Epithelial cell of proximal tubule (primary cell): ENCODE data around the gene CD70. TPM values are rescaled to one million over a fixed set of nuclear protein-coding genes. Genes with fewer than 3 reads are reported as not detected.
"Not testable (repeated sequence)": the region's sequence is repeated elsewhere in the genome, so short reads cannot be mapped to it uniquely, and the experiment has no call there.

ENCODE experiments used
- DNase-seq: peaks from one replicate; pipeline ENCODE4 v3.0.0-alpha.2; 2011; ENCODE audit warnings: low read depth
- H3K4me3 ChIP-seq: 2 replicates; pipeline ENCODE4 v1.5.1; 2011; ENCODE audit warnings: low read depth, mild to moderate bottlenecking, low read length
- total RNA-seq: library from RNA; depleted of rRNA; stranded (reverse); fragments of >200 nt; gene quantifications from 2 replicates; pipeline ENCODE4 v1.2.3, GENCODE V29; 2015
- TF ChIP-seq, protein P1 (sequence below): conservative IDR thresholded peaks from 2 replicates; pipeline ENCODE4 v1.5.1; 2012; ENCODE audit warnings: low read depth, mild to moderate bottlenecking, low read length

The CD70 gene
- total RNA-seq, 1 donor from 2014 or later = 6.8 TPM

DNA sequence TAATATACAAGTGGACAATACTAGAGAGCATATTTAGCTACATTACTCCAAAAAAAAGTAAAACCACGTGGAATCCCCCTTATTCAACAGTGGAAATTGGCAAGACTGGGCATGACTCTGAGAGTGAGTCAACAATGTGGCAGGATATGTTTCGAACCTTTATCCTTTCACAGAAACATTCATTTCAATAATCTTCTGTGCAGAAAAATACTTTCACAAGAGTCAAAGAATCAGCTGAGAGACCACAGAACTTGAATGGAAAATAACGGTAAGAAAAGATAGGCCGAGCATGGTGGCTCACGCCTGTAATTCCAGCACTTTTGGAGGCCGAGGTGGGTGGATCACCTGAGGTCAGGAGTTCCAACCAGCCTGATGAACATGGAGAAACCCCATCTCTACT lies 25.1 kb upstream of the CD70 start:
- no peak overlapping the region for H3K4me3 ChIP-seq
- TF ChIP-seq, protein P1, sequence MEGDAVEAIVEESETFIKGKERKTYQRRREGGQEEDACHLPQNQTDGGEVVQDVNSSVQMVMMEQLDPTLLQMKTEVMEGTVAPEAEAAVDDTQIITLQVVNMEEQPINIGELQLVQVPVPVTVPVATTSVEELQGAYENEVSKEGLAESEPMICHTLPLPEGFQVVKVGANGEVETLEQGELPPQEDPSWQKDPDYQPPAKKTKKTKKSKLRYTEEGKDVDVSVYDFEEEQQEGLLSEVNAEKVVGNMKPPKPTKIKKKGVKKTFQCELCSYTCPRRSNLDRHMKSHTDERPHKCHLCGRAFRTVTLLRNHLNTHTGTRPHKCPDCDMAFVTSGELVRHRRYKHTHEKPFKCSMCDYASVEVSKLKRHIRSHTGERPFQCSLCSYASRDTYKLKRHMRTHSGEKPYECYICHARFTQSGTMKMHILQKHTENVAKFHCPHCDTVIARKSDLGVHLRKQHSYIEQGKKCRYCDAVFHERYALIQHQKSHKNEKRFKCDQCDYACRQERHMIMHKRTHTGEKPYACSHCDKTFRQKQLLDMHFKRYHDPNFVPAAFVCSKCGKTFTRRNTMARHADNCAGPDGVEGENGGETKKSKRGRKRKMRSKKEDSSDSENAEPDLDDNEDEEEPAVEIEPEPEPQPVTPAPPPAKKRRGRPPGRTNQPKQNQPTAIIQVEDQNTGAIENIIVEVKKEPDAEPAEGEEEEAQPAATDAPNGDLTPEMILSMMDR = no peak
- no peak for DNase-seq

GRCh38 chr19:6613711-6614110 lies 22.8 kb upstream of the CD70 start:
- H3K4me3 ChIP-seq = no peak overlapping the region
- TF ChIP-seq, protein P1 = no peak
- DNase-seq = no peak

DNA sequence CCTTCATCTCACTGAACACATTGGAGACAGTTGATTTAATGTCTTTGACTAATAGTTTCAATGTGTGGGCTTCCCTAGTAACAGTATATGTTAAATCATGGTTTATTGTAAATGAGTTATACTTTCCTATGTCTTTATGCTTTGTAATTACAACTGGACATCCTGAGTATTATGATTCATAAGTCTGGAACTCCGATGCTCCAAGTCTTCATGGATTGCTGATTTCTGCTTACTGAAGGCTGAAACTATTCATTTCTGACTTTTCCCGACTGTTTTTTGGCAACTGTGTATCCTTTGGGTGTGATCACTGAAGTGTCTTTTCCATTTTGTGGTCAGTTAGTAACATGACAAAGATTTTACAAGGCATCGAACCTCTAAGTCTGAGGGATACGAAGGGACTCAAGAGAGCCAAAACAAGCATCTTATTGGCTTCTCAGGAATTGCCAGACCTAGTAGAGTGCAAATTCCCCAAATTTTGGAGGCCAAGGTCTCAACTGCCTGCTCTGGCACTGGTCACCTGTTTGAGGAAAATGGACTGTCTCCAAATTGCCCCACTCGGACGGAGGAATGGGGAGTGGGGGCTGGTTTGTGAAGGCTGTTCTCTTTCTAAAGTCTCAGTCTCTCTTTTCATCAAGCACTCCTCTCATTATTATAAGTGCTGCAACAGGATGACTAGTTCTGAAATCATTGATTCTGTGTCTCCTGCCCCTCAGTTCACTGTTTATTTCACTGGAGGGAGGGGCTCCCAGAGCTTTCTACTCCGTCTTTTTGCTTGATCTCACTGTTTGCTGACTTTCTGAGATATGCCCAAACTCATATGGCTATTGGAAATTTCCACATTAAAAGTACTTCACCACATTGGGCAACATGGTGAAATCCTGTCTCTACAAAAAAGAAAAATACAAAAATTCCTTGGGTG lies 20.2 kb upstream of the CD70 start:
- DNase-seq = peak; percentile 93
- H3K4me3 ChIP-seq = no peak overlapping the region
- TF ChIP-seq, protein P1 = no peak

DNA sequence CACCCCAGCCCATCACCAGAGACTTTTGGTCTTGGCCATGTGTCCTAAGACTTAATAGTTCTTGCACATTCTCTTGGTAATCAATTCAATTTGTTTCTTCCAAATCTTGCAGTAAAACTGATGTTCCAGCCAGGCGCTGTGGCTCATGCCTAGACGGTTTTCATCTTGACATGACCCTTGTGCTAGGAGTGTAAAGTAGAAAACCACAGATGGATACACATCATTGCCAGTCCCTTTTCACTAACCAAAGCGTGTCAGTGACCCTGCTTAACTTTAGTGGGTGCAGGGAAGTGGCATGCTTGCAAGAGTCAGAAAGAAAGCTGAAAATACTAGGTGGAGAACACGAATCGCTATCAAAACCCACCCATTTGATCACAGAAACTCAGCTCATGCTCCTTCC lies 18.0 kb upstream of the CD70 start:
- no peak for DNase-seq
- TF ChIP-seq, protein P1 = no peak

DNA sequence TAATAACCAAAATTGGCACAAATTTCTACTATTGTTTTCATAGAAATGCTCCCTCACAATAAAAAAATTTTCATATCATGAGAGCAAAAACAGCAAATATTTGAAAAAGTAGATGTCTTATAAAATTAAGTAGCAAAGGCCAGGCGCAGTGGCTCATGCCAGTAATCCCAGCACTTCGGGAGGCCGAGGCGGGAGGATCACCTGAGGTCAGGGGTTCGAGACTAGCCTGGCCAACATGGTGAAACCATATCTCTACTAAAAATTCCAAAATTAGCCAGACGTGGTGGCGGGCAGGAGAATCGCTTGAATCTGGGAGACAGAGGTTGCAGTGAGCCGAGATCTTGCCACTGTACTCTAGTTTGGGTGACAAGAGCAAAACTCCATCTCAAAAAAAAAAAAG lies 17.2 kb upstream of the CD70 start:
- DNase-seq, H3K4me3 ChIP-seq: not testable (repeated sequence)

More for the DNA sequence above, 18.0 kb upstream of the CD70 start:
- no peak overlapping the region for H3K4me3 ChIP-seq

DNA sequence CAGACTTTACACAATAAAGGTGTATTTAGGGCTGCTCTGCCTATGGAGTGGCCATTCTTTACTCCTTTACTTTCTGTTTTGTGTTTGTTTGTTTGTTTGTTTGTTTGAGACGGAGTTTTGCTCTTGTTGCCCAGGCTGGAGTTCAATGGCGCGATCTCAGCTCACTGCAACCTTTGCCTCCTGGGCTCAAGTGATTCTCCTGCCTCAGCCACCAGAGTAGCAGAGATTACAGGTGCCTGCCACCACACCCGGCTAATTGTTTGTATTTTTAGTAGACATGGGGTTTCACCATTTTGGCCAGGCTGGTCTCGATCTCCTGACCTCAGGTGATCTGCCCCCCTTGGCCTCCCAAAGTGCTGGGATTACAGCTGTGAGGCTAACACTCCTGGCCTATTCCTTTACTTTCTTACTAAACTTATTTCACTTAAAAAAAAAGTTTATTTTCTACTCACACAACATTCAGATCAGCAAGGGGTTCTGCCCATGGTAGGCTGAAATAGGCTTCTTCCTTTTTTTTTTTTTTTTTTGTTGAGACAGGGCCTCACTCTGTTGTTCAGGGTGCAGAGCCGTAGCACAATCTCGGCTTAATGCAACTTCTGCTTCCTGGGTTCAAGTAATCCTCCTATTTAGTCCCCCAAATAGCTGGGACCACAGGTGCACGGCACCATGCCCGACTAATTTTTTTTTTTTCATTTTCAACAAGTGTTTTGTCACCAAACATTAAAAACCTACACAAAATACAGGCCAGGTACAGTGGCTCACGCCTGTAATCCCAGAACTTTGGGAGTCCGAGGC lies 15.5 kb upstream of the CD70 start:
- H3K4me3 ChIP-seq, DNase-seq: not testable (repeated sequence)

DNA sequence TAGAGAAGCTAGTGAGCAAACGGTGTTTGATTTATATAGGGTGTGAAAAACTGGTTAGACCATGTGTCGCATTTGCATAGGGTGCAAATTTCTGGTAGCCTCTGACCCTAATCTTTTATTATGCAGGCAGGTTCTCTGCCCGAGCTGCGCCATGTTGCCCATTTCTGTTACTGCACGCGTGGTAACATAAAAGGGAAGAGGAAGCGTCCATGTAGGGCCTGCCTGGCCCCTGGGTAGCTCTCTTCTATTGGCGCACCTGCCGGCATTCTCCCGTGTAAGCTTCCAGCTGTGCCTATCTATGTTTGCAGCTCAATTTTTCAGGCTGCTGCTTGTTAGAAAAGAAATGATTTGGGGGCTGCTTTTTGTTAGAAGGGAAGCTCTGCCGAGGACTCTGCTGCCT lies 14.0 kb upstream of the CD70 start:
- no peak for DNase-seq
- H3K4me3 ChIP-seq = no peak overlapping the region
- TF ChIP-seq, protein P1 = no peak

DNA sequence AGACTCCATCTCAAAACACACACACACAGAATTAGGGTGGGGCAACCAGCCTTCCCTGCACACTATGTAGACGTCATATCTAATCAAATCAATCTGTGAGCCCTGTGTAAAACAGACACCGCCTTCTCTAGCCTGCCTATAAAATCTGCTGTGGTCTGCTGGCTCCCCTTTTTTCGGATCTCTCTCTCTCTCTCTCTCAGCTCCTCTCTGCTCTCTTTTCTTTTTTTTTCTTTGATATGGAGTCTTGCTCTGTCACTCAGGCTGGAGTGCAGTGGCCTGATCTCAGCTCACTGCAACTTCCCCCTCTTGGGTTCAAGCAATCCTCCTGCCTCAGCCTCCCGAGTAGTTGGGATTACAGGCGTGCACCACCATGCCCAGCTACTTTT lies 11.8 kb upstream of the CD70 start:
- no peak for DNase-seq
- H3K4me3 ChIP-seq = no peak overlapping the region
- TF ChIP-seq, protein P1 = no peak

DNA sequence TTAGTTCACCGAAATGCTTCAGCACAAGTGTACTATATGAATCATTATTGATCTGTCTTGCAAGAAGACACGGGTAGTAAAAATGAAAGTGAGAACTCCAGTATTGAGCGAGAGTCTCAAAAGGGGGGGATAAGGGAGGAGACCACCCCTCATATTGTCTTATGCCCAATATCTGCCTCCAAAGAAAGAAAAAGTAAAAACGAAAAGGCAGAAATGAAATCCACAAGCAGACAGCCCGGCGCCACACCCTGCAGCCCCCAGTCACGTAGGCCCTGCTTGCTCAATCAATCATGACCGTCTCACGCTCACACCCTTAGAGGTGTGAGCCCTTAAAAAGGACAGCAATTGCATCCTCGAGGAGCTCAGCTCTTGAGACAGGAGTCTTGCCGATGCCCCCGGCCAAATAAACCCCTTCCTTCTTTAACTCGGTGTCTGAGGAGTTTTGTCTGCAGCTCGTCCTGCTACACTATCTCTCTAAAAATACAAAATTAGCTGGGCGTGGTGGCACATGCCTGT lies 10.6 kb upstream of the CD70 start:
- DNase-seq, H3K4me3 ChIP-seq: not testable (repeated sequence)

GRCh38 chr19:6600951-6601536 lies 10.1 kb upstream of the CD70 start:
- DNase-seq, H3K4me3 ChIP-seq: not testable (repeated sequence)
